Ovary (tissue), 9 donors: Measurements from ENCODE around the gene TBC1D12. TPM values are rescaled to one million over a fixed set of nuclear protein-coding genes. Genes with fewer than 3 reads are reported as not detected.

Experiments used
- DNase-seq, 5 donors: peaks; one replicate each; pipeline ENCODE4 v3.0.0-alpha.2; 2019 to 2020
- H3K27ac ChIP-seq, 2 donors: fragments of 200-600 bp; one replicate each; pipeline versions ENCODE4 v1.5.1 to v1.8.0; 2019 to 2022
- H3K27me3 ChIP-seq: fragments of 200-600 bp; one replicate; pipeline ENCODE4 v1.8.0; 2022
- H3K36me3 ChIP-seq: fragments of 200-600 bp; sonication (generic); one replicate; pipeline ENCODE4 v1.5.1; 2019
- H3K4me1 ChIP-seq: one replicate; pipeline ENCODE4 v1.8.1; 2013; ENCODE audit warnings: mild to moderate bottlenecking, moderate library complexity; ENCODE audit not compliant: insufficient read depth
- H3K4me3 ChIP-seq: fragments of 200-600 bp; sonication (generic); one replicate; pipeline ENCODE4 v1.5.1; 2017
- H3K9me3 ChIP-seq, 2 donors: fragments of 200-600 bp in 1 of 2; sonication (generic) in 1 of 2; one replicate each; pipeline versions ENCODE4 v1.5.1 to v1.8.1; 2013 to 2019; ENCODE audit warnings: mild to moderate bottlenecking in 1 of 2, moderate library complexity in 1 of 2
- CTCF ChIP-seq, 3 donors: fragments of 450-650 bp in 2 of 3; fragments of 200-600 bp in 1 of 3; IDR thresholded peaks; one replicate each; pipeline versions ENCODE4 v1.5.1 to v1.8.0; 2016 to 2022; ENCODE audit warnings: antibody characterized with exemption in 3 of 3, mild to moderate bottlenecking in 1 of 3
- EP300 ChIP-seq: sonication (generic); formaldehyde crosslinking; IDR thresholded peaks from one replicate; pipeline ENCODE4 v1.6.1; 2017; ENCODE audit warnings: antibody characterized with exemption
- POLR2A ChIP-seq: fragments of 450-650 bp; IDR thresholded peaks from one replicate; pipeline ENCODE4 v1.6.1; 2017; ENCODE audit warnings: antibody characterized with exemption, mild to moderate bottlenecking, moderate library complexity
- WGBS, 3 donors: extraction: QIAGEN DNeasy Blood & Tissue Kit in 1 of 3; methylation state at CpG; one replicate each; pipeline versions ENCODE4 v1.1.5 to v1.1.7; 2013 to 2017; 5-methylcytosine and 5-hydroxymethylcytosine counted together
- intact Hi-C, 4 donors: fragments of 100-400 bp; cut with DNase I; formaldehyde crosslinking; loops; one replicate each; pipeline versions ENCODE4 v1.11.0 to v1.15.1; 2022 to 2023
- polyA plus RNA-seq, 2 donors: library from polyadenylated mRNA; stranded (reverse); fragments of 200-250 nt in 1 of 2; fragments of 350-450 nt in 1 of 2; fragmentation: Illumina TruSeq in 1 of 2; extraction: RNeasy Lipid Tissue Mini Kit (QIAGEN cat#74804) in 1 of 2; gene quantifications; one replicate each; pipeline ENCODE4 v1.2.3, GENCODE V29; 2013 to 2014
- total RNA-seq, 7 donors: library from RNA; depleted of rRNA in 2 of 7; stranded (reverse); fragments of >200 nt in 2 of 7; fragmentation: NEBNext Ultra II Directional in 3 of 7; extraction: Animal tissue kit (Norgen Biotek cat#: 25700) in 3 of 7; gene quantifications; one replicate each; pipeline versions ENCODE4 v1.1.0 to v1.2.4, GENCODE V29; 2016 to 2023
- donor health status: DM: no; HTN: no; CAD: no; lungs with moderate emphysema.
- donor health status: DM: no; HTN: no; CAD: no.
- donor health status: Bipolar disorder and iron deficiency.
- donor health status: DM: yes; HTN: yes; CAD: no.
- donor health status: DM: no; HTN: no; CAD: no.
- donor health status: DM: yes; HTN: yes; CAD: no.

Gene TBC1D12
- total and polyA plus RNA-seq, 9 donors = 5.6 to 20.4 (median 10.2) TPM

DNA sequence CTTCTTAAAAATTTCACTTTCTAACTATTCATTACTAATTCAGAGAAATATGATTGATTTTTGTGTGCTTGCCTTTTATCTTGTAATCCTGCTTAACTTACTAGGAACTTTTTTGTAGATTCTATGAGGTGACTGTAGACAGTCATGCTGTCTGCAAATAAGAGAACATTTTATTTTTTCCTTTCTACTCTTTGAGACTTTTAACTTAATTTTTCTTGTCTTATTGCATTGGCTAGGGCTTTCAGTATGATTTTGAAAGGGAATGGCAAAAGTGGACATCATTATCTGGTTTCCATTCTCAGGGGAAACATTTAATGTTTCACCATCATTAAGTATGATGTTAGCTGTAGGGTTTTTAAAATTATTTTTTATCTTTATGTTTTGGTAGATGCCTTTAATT is 23.6 kb downstream of the TBC1D12 start:
- Histone ChIP-seq H3K36me3 (no peaks in the 10 kb centered on the region), H3K4me3 (no peak overlapping the region), H3K27me3 (no peaks in the 10 kb centered on the region), H3K4me1 (peaks cover 12% of the 10 kb centered on the region), H3K27ac (no peak overlapping the region), H3K9me3 (no peaks in the 10 kb centered on the region)
- no peak for DNase-seq
- no peak for TF ChIP-seq CTCF (IDR thresholded peaks at IDR 0.05)
- no peak for TF ChIP-seq EP300
- TF ChIP-seq POLR2A = no peak
- intact Hi-C loops = no loop called here

- no peak overlapping the region for H3K27ac ChIP-seq
- intact Hi-C loops = no loop called here
- no peaks in the 10 kb centered on the region for H3K27me3 ChIP-seq
- TF ChIP-seq EP300 (no peak), CTCF (IDR thresholded peaks at IDR 0.05) (no peak), POLR2A (no peak)
- no peaks in the 10 kb centered on the region for H3K36me3 ChIP-seq
- WGBS, 3 donors = 46 to 65% (median 60%) methylated on average over 1 of the region's 1 CpG
- no peak for DNase-seq
- no peak overlapping the region for H3K4me3 ChIP-seq
- peaks cover 12% of the 10 kb centered on the region for H3K4me1 ChIP-seq
- no peaks in the 10 kb centered on the region for H3K9me3 ChIP-seq
Measured at GRCh38 chr10:94427166-94427565, 24.8 kb downstream of the TBC1D12 start.

- Histone ChIP-seq H3K27ac (no peak overlapping the region), H3K27me3 (no peaks in the 10 kb centered on the region), H3K36me3 (no peaks in the 10 kb centered on the region), H3K4me3 (no peak overlapping the region), H3K4me1 (peaks cover 12% of the 10 kb centered on the region), H3K9me3 (no peaks in the 10 kb centered on the region)
- 65 to 70% (median 67%) methylated on average over 8 of the region's 8 CpGs for WGBS, 3 donors
- DNase-seq = no peak
- intact Hi-C loops = no loop called here
- TF ChIP-seq CTCF (IDR thresholded peaks at IDR 0.05) = no peak
- TF ChIP-seq POLR2A = no peak
- no peak for TF ChIP-seq EP300
Measured at GRCh38 chr10:94428766-94429707, 26.7 kb downstream of the TBC1D12 start.

DNA sequence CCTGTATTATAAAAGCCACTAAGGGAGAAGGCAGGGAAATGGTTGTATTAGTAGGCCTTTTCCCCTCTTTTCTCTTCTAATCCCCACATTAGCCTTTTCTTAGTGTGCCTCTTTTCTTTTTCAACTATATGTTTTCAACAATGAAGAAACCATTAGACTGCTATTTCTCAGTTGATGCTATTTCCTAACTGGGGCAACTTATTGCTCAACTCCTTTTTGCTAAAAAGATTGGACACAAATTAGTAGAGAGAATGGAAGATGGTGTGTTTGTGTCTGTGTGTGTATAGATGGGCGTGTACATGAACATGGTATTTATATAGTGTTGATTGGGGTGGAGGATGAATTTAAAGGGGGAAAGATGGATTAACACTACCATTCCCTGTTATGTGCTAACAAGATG is 28.4 kb downstream of the TBC1D12 start:
- Histone ChIP-seq H3K9me3 (no peaks in the 10 kb centered on the region), H3K27ac (no peak overlapping the region), H3K36me3 (no peaks in the 10 kb centered on the region), H3K27me3 (no peaks in the 10 kb centered on the region), H3K4me3 (no peak overlapping the region), H3K4me1 (peaks cover 12% of the 10 kb centered on the region)
- no peak for DNase-seq
- intact Hi-C loops = loop anchor here in 1 of 4 donors (10.0 kb wide), 1 partner anchor 66 kb away; the partner anchor contains the start of gene NOC3L
- TF ChIP-seq EP300 (no peak), POLR2A (no peak), CTCF (IDR thresholded peaks at IDR 0.05) (no peak)
- 89 to 97% (median 94%) methylated on average over 1 of the region's 1 CpG for WGBS, 3 donors
